Natural killer cell treated with Interleukin-12 subunit alpha and Interleukin-12 subunit beta and Interleukin-15 and Interleukin-18, amount 100 ng/mL, for 72 hours (primary cell): ENCODE results near the gene LCNL1. TPM values are rescaled to one million over a fixed set of nuclear protein-coding genes. Genes with fewer than 3 reads are reported as not detected.

ENCODE experiments used
- ATAC-seq, 2 donors: fragments of 150-1000 bp; cut with Tn5 transposase in 1 of 2; sonication (Bioruptor Pico), chemical (Tn5 transposase) in 1 of 2; 2 replicates each; pipeline ENCODE4 v1.10.0; 2021
- DNase-seq: peaks from one replicate; pipeline ENCODE4 v3.0.0; 2022; ENCODE audit warnings: low spot score
- H3K27ac Mint-ChIP-seq, 2 donors: 1 replicate in 1 of 2; 2 replicates in 1 of 2; pipeline ENCODE4 v1.8.0; 2022; ENCODE audit warnings: mixed read lengths in 2 of 2, mild to moderate bottlenecking in 1 of 2, moderate library complexity in 1 of 2
- H3K27me3 Mint-ChIP-seq, 2 donors: 1 replicate in 1 of 2; 2 replicates in 1 of 2; pipeline ENCODE4 v1.8.0; 2022; ENCODE audit warnings: mixed read lengths in 2 of 2
- H3K36me3 Mint-ChIP-seq: one replicate; pipeline ENCODE4 v1.8.0; 2022; ENCODE audit warnings: mixed read lengths
- H3K4me1 Mint-ChIP-seq, 2 donors: 1 replicate in 1 of 2; 2 replicates in 1 of 2; pipeline ENCODE4 v1.8.0; 2022; ENCODE audit warnings: low read depth in 2 of 2, mixed read lengths in 2 of 2, mild to moderate bottlenecking in 1 of 2
- H3K4me3 Mint-ChIP-seq: one replicate; pipeline ENCODE4 v1.8.0; 2022; ENCODE audit warnings: mixed read lengths
- H3K9me3 Mint-ChIP-seq: 2 replicates; pipeline ENCODE4 v1.8.0; 2022; ENCODE audit warnings: mixed read lengths
- total RNA-seq, 2 donors: library from RNA; stranded (reverse); gene quantifications; one replicate each; pipeline ENCODE4 v1.2.3, GENCODE V29; 2022

The LCNL1 gene
- total RNA-seq, 2 donors from 2014 or later, result 0.21 TPM; not detected in 1

GRCh38 chr9:136943291-136944211 is 39.2 kb upstream of the LCNL1 start:
- ATAC-seq (peak; percentile 34 to 39), DNase-seq (no peak)
- no peak overlapping the region for H3K27ac Mint-ChIP-seq
- H3K9me3 Mint-ChIP-seq, result no peaks in the 10 kb centered on the region
- peak overlapping the region; percentile 82 for H3K4me3 Mint-ChIP-seq
- peaks cover 6% of the 10 kb centered on the region for H3K36me3 Mint-ChIP-seq
- peaks cover 13 to 23% of the 10 kb centered on the region in 2 donors for H3K4me1 Mint-ChIP-seq
- no peaks in the 10 kb centered on the region for H3K27me3 Mint-ChIP-seq

- no peaks in the 10 kb centered on the region for H3K27me3 Mint-ChIP-seq
- peak in 1 of 2 donors; percentile 69 for ATAC-seq
- peaks cover 2% of the 10 kb centered on the region for H3K36me3 Mint-ChIP-seq
- DNase-seq, result no peak
- no peaks in the 10 kb centered on the region for H3K9me3 Mint-ChIP-seq
- no peak overlapping the region for H3K27ac Mint-ChIP-seq
- H3K4me1 Mint-ChIP-seq, result peaks cover 9 to 19% of the 10 kb centered on the region in 2 donors
- H3K4me3 Mint-ChIP-seq, result peak overlapping the region; percentile 82
Observed at GRCh38 chr9:136944212-136944518, 38.6 kb upstream of the LCNL1 start.

- peak; percentile 99 for DNase-seq
- peak within 1 kb of the TSS; percentile 83 to 85 for H3K27ac Mint-ChIP-seq
- peaks cover 6 to 14% of the 10 kb centered on the region in 2 donors for H3K4me1 Mint-ChIP-seq
- no peaks in the 10 kb centered on the region for H3K9me3 Mint-ChIP-seq
- ATAC-seq, result peak; percentile 93
- no peaks in the 10 kb centered on the region for H3K27me3 Mint-ChIP-seq
- H3K36me3 Mint-ChIP-seq, result no peaks in the 10 kb centered on the region
- H3K4me3 Mint-ChIP-seq, result peak within 1 kb of the TSS; percentile 84
Observed at GRCh38 chr9:136944519-136945332, 38.1 kb upstream of the LCNL1 start, which contains the start of the genes C8G and FBXW5. Gene C8G (plus strand): TSS chr9:136945243. CDS start chr9:136945321, 78 bp downstream. Gene FBXW5 (minus strand): TSS chr9:136944738. CDS start chr9:136944083, 655 bp downstream.

GRCh38 chr9:136945333-136946227 is 37.2 kb upstream of the LCNL1 start:
- H3K27me3 Mint-ChIP-seq, result no peaks in the 10 kb centered on the region
- H3K9me3 Mint-ChIP-seq, result no peaks in the 10 kb centered on the region
- peaks cover 6 to 17% of the 10 kb centered on the region in 2 donors for H3K4me1 Mint-ChIP-seq
- no peaks in the 10 kb centered on the region for H3K36me3 Mint-ChIP-seq
- peak overlapping the region; percentile 83 to 85 for H3K27ac Mint-ChIP-seq
- peak overlapping the region; percentile 84 for H3K4me3 Mint-ChIP-seq
- no peak for DNase-seq
- ATAC-seq, result no peak

GRCh38 chr9:136946228-136947027 is 36.4 kb upstream of the LCNL1 start:
- H3K36me3 Mint-ChIP-seq, result no peaks in the 10 kb centered on the region
- ATAC-seq (no peak), DNase-seq (no peak)
- H3K9me3 Mint-ChIP-seq, result no peaks in the 10 kb centered on the region
- H3K4me1 Mint-ChIP-seq, result peaks cover 6 to 15% of the 10 kb centered on the region in 2 donors
- no peaks in the 10 kb centered on the region for H3K27me3 Mint-ChIP-seq
- no peak overlapping the region for H3K27ac Mint-ChIP-seq
- H3K4me3 Mint-ChIP-seq, result no peak overlapping the region

GRCh38 chr9:136947028-136947891 is 35.5 kb upstream of the LCNL1 start:
- Mint-ChIP-seq H3K4me3 (no peak overlapping the region), H3K9me3 (no peaks in the 10 kb centered on the region), H3K27ac (peak overlapping the region in 1 of 2 donors; percentile 50), H3K27me3 (no peaks in the 10 kb centered on the region), H3K36me3 (no peaks in the 10 kb centered on the region), H3K4me1 (peaks cover 6 to 15% of the 10 kb centered on the region in 2 donors)
- ATAC-seq (no peak), DNase-seq (no peak)

DNA sequence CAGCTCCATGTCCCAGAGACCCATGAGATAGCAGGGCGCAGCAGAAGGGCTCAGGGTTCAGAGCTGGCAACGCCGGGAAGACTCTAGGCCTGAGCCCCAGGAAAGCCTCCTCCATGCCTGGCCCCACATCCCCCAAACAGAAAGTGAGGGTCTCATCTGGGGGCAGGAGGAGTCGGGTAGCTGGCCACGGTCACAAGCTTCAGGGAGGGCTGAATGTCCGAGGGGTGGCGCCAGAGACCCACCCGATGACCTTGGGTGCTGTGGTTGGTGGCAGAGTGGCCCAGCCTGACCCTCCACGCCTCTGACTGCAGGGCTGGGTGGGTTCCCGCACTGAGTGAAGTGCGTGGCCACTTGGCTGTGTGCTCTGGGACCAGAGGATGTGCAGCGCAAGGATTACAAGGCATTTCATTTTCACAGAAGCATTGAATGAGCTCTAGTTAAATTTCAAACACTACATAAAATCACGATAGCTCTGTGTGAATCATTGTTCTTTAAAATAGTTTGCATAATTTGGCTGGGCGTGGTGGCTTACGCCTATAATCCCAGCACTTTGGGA is 34.8 kb upstream of the LCNL1 start:
- ATAC-seq, result no peak
- Mint-ChIP-seq H3K9me3 (no peaks in the 10 kb centered on the region), H3K4me1 (peaks cover 6 to 15% of the 10 kb centered on the region in 2 donors), H3K36me3 (no peaks in the 10 kb centered on the region), H3K27me3 (no peaks in the 10 kb centered on the region), H3K4me3 (peak overlapping the region; percentile 63), H3K27ac (peak overlapping the region; percentile 39 to 83)
- peak; percentile 73 for DNase-seq

GRCh38 chr9:136949239-136949816 is 33.5 kb upstream of the LCNL1 start:
- H3K27me3 Mint-ChIP-seq, result no peaks in the 10 kb centered on the region
- DNase-seq, result no peak
- H3K27ac Mint-ChIP-seq, result peak overlapping the region; percentile 39 to 83
- peaks cover 6 to 15% of the 10 kb centered on the region in 2 donors for H3K4me1 Mint-ChIP-seq
- no peak for ATAC-seq
- no peaks in the 10 kb centered on the region for H3K9me3 Mint-ChIP-seq
- no peaks in the 10 kb centered on the region for H3K36me3 Mint-ChIP-seq
- H3K4me3 Mint-ChIP-seq, result peak overlapping the region; percentile 81

- Mint-ChIP-seq H3K4me1 (peaks cover under 1 to 14% of the 10 kb centered on the region in 2 donors), H3K4me3 (peak overlapping the region; percentile 81), H3K27me3 (no peaks in the 10 kb centered on the region), H3K27ac (peak overlapping the region; percentile 60 to 83), H3K36me3 (no peaks in the 10 kb centered on the region), H3K9me3 (no peaks in the 10 kb centered on the region)
- DNase-seq (peak; percentile 98), ATAC-seq (peak; percentile 92 to 94)
Observed at GRCh38 chr9:136949817-136950655, 32.8 kb upstream of the LCNL1 start.

DNA sequence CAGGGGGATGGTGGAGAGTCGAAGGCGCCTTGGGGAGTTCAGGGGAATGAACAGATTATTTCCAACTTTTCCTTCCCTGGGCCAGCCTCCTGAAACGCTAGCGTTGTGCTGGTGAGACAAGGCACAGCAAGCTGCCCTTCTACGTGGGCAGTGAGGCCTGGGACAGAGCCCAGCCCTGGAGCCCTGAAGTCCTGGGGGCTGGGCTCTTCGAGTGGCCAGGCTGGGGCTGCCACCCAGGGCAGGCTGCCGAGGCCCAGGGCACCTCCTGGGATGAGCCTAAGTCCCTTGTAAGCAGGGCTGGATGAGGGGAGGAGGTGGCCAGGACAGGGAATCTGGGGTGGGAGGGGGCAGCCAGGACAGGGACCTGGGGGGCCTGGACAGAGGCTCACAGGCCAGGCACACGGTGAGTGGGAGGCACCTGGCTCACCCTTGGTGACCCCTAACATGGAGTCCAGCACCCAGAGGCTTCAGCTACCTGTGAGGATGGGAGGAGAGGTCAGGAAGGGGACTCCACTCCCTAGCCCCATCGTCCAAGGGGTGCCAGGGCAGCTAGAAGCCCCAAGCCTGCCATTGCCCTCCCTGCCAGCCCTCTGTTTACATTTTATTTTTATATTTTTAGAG is 32.0 kb upstream of the LCNL1 start:
- Mint-ChIP-seq H3K4me1 (peaks cover 0 to 17% of the 10 kb centered on the region in 2 donors), H3K4me3 (peak overlapping the region; percentile 81), H3K27ac (peak overlapping the region; percentile 60 to 83), H3K9me3 (no peaks in the 10 kb centered on the region), H3K36me3 (no peaks in the 10 kb centered on the region), H3K27me3 (no peaks in the 10 kb centered on the region)
- DNase-seq (no peak), ATAC-seq (no peak)
